GM18519 (cell line): ENCODE data around the gene CRISP3.

Experiments
- ATAC-seq: cut with Tn5 transposase; IDR thresholded peaks from one replicate; pipeline ENCODE4 v1.9.1; 2021; ENCODE audit warnings: mild to moderate bottlenecking, moderate library complexity; ENCODE audit not compliant: unreplicated experiment, low FRiP score

CRISP3 gene

DNA sequence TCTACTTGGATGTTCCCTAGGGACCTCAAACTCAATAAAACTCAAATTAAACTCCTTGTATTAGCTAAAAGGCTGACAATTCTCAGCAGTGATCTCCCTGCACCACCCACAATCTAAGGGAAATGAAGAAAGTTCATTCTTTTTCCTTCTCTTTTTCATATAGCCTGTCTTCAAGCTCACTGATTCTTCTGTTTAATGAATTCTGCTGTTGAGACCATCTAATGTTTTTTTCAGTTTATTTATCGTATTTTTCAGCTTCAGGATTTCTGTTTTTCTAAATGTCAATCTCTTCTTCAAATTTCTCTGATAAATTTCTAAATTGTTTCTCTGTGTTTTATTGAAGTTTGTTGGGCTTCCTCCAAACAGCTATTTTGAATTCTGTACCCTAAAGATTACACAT is 50.7 kb downstream of the CRISP3 start:
- no peak for ATAC-seq

DNA sequence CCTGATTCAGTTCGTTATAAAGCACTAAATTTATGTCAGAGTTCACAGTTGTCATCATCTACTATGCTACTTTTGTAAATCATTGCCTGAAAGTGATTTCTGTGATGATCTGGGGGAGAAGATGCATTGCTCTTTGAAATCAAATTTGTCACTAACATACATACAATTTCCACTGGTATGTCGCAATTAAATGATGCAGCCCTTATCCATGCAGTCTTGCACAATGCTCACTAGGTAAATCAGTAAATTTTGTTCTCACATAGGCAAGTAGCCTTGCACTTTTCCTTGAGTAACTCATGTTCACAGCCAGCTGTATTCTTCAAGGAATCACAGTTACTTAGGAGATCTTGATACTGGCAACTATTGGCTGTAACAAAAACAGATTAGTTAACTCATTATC is 51.7 kb downstream of the CRISP3 start:
- ATAC-seq, result no peak
